ENCODE data around the gene ARHGAP45.
"Not testable (repeated sequence)": the region's sequence is repeated elsewhere in the genome, so short reads cannot be mapped to it uniquely, and the experiment has no call there.

ARHGAP45 gene

DNA sequence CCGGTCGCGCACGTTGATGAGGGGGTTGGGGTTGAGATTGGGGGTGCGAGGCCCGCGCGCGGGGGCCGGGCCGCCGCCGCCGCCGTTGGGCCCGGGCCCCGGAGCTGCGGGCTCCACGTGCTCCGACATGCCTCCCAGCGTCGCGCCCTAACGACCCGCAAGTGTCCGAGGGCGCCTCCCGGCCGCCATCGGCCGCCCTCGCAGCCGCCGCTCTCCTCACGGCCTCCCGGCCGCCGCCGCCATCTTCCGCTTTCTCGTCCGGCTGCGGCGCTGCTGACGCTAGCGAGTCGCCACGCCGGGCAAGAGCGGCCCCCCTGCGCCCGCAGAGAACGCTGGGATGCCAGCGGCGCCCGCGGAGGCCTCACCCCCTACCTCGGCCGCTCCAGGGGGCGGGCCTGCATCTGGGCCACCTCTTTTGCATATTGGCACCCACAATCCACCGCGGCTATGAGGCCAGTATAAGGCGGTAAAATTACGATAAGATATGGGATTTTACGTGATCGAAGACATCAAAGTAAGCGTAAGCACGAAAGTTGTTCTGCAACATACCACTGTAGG lies 46.0 kb upstream of the ARHGAP45 start, which contains the start of gene TMEM259:
TSS of gene TMEM259 (minus strand) at position 256 of the 558 bp plus-strand sequence. CDS start at position 129, 127 bp downstream.
- peak within 1 kb of the TSS; percentile 93 for H3K4me3 ChIP-seq (ENCODE audit: control insufficient read depth, low read depth, low read length)
- TF ChIP-seq, protein P1, sequence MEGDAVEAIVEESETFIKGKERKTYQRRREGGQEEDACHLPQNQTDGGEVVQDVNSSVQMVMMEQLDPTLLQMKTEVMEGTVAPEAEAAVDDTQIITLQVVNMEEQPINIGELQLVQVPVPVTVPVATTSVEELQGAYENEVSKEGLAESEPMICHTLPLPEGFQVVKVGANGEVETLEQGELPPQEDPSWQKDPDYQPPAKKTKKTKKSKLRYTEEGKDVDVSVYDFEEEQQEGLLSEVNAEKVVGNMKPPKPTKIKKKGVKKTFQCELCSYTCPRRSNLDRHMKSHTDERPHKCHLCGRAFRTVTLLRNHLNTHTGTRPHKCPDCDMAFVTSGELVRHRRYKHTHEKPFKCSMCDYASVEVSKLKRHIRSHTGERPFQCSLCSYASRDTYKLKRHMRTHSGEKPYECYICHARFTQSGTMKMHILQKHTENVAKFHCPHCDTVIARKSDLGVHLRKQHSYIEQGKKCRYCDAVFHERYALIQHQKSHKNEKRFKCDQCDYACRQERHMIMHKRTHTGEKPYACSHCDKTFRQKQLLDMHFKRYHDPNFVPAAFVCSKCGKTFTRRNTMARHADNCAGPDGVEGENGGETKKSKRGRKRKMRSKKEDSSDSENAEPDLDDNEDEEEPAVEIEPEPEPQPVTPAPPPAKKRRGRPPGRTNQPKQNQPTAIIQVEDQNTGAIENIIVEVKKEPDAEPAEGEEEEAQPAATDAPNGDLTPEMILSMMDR (IDR thresholded peaks at IDR 0.05; ENCODE audit: control insufficient read depth, insufficient read depth, low read depth, low read length, missing control alignments) = no peak
- peak; percentile 88 for DNase-seq (ENCODE audit: low read depth)

DNA sequence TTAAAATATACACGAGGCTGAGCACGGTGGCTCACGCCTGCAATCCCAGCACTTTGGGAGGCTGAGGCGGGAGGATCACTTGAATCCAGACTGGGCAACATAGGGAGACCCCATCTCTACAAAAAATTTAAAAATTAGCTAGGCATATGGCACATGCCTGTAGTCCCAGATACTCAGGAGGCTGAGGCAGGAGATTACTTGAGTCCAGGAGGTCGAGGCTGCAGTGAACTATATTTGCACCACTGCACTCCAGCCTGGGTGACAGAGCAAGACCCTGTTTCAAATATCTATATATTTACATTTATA lies 43.1 kb upstream of the ARHGAP45 start:
- H3K4me3 ChIP-seq (ENCODE audit: control insufficient read depth, low read depth, low read length); DNase-seq (ENCODE audit: low read depth): not testable (repeated sequence)

DNA sequence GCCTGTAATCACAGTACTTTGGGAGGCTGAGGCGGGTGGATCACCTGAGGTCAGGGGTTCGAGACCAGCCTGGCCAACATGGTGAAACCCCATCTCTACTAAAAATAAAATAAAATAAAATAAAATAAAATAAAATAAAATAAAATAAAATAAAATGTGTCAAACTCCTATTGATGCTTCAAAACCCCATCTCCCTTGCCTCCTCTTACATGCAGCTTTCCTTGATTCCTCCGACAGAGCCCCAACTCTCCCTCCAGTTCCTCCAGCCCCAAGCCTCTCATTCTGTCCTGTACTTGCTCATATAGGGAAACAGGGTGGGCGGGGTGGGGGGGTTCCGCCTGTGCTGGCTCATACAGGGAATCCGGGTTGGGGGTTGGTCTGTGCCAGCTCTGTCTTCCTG lies 41.9 kb upstream of the ARHGAP45 start:
- DNase-seq (ENCODE audit: low read depth); H3K4me3 ChIP-seq (ENCODE audit: control insufficient read depth, low read depth, low read length): not testable (repeated sequence)

DNA sequence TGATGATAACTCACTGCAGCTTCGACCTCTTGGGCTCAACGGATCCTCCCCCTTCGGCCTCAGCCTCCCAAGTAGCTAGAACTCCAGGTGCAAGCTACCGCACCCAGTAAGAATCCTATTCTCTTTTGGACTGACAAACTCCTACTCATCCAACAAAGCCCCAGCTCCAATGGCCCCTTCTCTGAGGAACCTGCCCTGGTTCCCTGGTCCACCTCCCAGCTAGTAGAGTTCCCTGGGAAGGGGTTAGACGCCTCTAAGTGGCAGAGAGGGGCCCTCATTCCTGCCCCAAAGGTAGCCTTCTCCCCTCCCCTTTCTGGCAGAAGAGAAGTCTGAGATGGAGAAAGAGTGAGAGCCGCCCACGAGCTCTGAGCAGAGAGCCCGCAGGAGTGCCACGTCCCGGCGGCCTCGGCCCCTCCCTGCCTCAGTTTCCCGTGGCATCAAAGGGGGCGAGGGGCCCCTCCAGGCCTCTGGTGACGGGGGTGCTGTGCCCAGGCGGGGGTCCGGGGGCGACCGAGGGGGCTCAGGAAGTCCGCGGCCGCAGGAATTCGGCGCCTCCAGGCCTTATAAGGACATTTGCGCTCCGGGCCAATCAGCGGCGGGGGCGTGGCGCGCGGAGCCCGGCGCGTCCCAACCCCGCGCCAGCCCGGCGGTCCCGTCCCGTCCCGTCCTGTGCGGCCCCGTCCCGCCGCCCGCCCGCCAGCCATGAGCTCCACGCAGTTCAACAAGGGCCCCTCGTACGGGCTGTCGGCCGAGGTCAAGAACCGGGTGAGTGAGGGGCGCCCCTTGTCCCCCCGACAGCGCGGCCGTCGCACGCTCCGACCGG lies 40.8 kb upstream of the ARHGAP45 start, which contains the start of gene CNN2:
TSS of gene CNN2 (plus strand) at position 649 of the 823 bp plus-strand sequence. CDS start at position 703, 54 bp downstream.
- TF ChIP-seq, protein P1 (IDR thresholded peaks at IDR 0.05; ENCODE audit: control insufficient read depth, insufficient read depth, low read depth, low read length, missing control alignments) = no peak
- H3K4me3 ChIP-seq (ENCODE audit: control insufficient read depth, low read depth, low read length) = peak within 1 kb of the TSS; percentile 93
- DNase-seq (ENCODE audit: low read depth) = no peak

DNA sequence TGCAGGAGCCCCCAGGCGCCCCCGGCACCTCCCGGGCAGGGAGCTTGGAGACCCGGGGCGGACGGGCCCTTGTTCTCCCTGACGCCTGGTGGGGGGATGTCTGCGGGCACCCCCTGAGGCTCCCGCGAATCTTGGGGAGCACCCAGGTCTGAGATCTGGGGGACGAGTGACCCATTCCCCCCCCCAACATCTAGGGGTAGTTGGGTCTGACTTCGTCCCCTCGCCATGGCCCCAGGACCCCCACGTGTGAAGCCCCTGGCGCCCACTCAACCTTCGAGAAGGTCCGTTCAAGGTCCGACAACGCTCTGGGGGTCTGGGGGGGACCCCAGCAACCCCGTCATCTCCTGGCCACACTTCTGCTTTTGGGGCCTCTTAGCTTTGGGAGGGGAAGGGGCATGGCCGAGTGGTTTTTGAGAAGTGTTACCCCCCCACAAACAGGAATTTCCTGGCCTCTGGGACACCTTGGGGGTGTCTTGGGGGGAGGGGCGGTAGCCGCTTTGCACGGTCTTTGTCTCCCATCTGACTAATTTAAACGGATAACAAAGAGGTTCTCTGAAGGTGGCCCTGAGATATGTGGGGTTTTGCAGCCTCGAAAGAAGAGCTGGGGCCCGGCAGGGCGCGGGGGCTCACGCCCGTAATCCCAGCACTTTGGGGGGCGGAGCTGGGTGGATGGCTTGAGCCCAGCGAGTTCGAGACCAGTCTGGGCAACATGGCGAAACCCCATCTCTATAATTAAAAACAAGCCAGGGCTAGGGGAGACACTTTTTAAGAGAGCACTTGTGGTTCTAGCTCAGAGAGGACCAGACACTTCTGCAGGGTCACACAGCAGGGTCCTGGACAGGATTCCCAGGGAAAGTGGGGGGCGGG lies 40.0 kb upstream of the ARHGAP45 start:
- TF ChIP-seq, protein P1 (IDR thresholded peaks at IDR 0.05; ENCODE audit: control insufficient read depth, insufficient read depth, low read depth, low read length, missing control alignments) = no peak
- H3K4me3 ChIP-seq (ENCODE audit: control insufficient read depth, low read depth, low read length) = peak overlapping the region; percentile 93
- no peak for DNase-seq (ENCODE audit: low read depth)

DNA sequence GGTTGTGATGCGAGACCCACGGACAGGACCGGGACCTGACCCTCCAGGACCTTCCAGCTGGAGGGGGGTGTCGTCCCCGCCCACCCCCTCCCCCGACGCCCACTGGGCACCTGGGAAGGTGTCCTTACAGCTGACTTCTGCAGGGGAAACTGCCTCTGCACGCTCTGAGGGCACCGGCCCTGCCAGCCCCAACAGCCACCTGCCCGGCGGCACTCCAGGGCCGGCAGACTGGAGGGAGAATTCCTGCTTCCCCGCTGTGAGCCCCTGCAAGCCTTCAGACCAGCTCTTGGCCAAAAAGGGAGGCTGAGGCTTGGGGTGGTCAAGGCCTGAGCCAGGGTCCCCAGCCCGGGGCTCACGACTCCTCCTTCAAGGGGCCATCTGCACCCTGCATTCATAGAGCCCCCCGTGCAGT lies 39.3 kb upstream of the ARHGAP45 start:
- peak overlapping the region; percentile 93 for H3K4me3 ChIP-seq (ENCODE audit: control insufficient read depth, low read depth, low read length)
- DNase-seq (ENCODE audit: low read depth) = no peak
- TF ChIP-seq, protein P1 (IDR thresholded peaks at IDR 0.05; ENCODE audit: control insufficient read depth, insufficient read depth, low read depth, low read length, missing control alignments) = no peak

DNA sequence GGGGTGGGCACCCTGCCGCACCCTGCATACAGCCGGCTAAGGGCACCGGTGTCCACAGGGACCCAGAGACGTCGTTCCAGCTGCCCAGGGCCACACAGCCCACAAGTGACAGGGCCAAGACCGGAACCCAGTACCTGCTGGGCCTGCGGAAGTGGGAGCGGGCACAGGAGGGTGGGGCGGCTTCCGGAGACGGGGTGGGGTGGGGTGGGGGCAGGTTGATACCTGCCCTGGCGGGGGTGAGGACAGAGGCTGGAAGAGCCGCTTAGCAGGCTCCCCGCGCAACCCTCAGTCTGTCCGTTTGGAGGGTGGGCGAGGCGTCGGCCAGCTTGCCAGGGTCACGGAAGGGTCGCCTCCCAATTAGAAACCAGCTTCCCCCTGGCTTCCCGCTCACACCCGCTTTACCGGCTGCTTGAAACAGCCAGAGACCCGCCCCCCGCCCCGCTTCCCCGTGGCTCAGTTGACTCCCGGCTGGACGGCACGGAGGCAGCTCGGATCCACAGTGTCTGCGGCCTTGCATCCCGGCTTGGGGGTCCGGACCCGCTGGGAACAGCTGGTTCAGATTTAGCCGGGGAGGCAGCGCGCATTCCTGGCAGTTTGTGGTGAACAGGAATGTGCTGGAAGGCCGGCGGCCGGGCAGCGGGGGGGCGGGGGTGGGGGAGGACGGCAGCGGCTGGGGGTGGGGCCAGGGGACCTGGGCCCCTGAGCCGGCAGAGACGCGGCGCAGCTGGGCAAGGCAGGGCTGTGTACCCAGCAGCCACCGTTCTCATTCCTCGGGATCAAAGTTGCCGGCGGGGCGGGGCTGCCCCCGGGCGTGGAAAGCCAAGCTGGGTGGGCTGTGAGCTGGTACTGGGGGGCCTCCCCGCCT lies 38.7 kb upstream of the ARHGAP45 start:
- peak; percentile 89 for DNase-seq (ENCODE audit: low read depth)
- TF ChIP-seq, protein P1 (IDR thresholded peaks at IDR 0.05; ENCODE audit: control insufficient read depth, insufficient read depth, low read depth, low read length, missing control alignments) = no peak
- peak overlapping the region; percentile 93 for H3K4me3 ChIP-seq (ENCODE audit: control insufficient read depth, low read depth, low read length)
